ENCODE results near the gene TRNP1. TPM values are rescaled to one million over a fixed set of nuclear protein-coding genes. Genes with fewer than 3 reads are reported as not detected.
A peak's percentile ranks its signal among the peaks of the same experiment; 100 is the strongest.
"Not testable (repeated sequence)": the region's sequence is repeated elsewhere in the genome, so short reads cannot be mapped to it uniquely, and the experiment has no call there.

Gene TRNP1
- 10 to 100 TPM; 10.7 to 13.2 TPM for total RNA-seq
- long read RNA-seq, donor 1, transcript TRNP1-201 (2 exons, 1,958 nt): major isoform, 14 of 23 reads
- long read RNA-seq, donor 1, partial matches to known transcripts: 0 of 23 reads
- long read RNA-seq, donor 1, other reads (novel, unspliced or antisense): 6 of 23 reads
- long read RNA-seq, donor 2, partial matches to known transcripts: 0 of 4 reads
- long read RNA-seq, donor 2, other reads (novel, unspliced or antisense): 4 of 4 reads

GRCh38 chr1:26993237-26994019 lies at the start of gene TRNP1:
TSS of gene TRNP1 (plus strand) at chr1:26993692. CDS start at chr1:26993787, 95 bp downstream.
- DNase-seq (ENCODE audit: low spot score): peak; percentile 89
- intact Hi-C loops (cut with DNase I): loop anchor here in 1 of 2 donors (2.0 kb wide), 1 partner anchor 105 kb away; no protein-coding TSS in a partner anchor

GRCh38 chr1:26945138-26945537 lies 48.4 kb upstream of the TRNP1 start:
- intact Hi-C loops (cut with DNase I): no loop called here
- no peak for DNase-seq (ENCODE audit: low spot score)

GRCh38 chr1:26945728-26946127 lies 47.8 kb upstream of the TRNP1 start:
- intact Hi-C loops (cut with DNase I): no loop called here

GRCh38 chr1:26946270-26946669 lies 47.2 kb upstream of the TRNP1 start:
- DNase-seq (ENCODE audit: low spot score): peak; percentile 34
- intact Hi-C loops (cut with DNase I): no loop called here

More at GRCh38 chr1:26945728-26946127, 47.8 kb upstream of the TRNP1 start:
- DNase-seq (ENCODE audit: low spot score): peak; percentile 37

GRCh38 chr1:26948725-26949057 lies 44.8 kb upstream of the TRNP1 start:
- DNase-seq (ENCODE audit: low spot score); intact Hi-C loops (cut with DNase I): not testable (repeated sequence)

GRCh38 chr1:26949266-26949925 lies 44.1 kb upstream of the TRNP1 start:
- DNase-seq (ENCODE audit: low spot score): no peak
- intact Hi-C loops (cut with DNase I): no loop called here

- DNase-seq (ENCODE audit: low spot score): no peak
- intact Hi-C loops (cut with DNase I): no loop called here
Measured at GRCh38 chr1:26949926-26950319, 43.6 kb upstream of the TRNP1 start.

- DNase-seq (ENCODE audit: low spot score): no peak
- intact Hi-C loops (cut with DNase I): no loop called here
Measured at GRCh38 chr1:26950602-26951001, 42.9 kb upstream of the TRNP1 start.

GRCh38 chr1:26951216-26951615 lies 42.3 kb upstream of the TRNP1 start:
- intact Hi-C loops (cut with DNase I): no loop called here
- DNase-seq (ENCODE audit: low spot score): no peak

GRCh38 chr1:26951821-26952497 lies 41.5 kb upstream of the TRNP1 start:
- intact Hi-C loops (cut with DNase I): no loop called here
- DNase-seq (ENCODE audit: low spot score): no peak

GRCh38 chr1:26953374-26953773 lies 40.1 kb upstream of the TRNP1 start:
- intact Hi-C loops (cut with DNase I): no loop called here
- DNase-seq (ENCODE audit: low spot score): no peak

- no peak for DNase-seq (ENCODE audit: low spot score)
- intact Hi-C loops (cut with DNase I): no loop called here
Measured at GRCh38 chr1:26956321-26956720, 37.2 kb upstream of the TRNP1 start.

GRCh38 chr1:26957306-26957705 lies 36.2 kb upstream of the TRNP1 start:
- intact Hi-C loops (cut with DNase I): no loop called here
- no peak for DNase-seq (ENCODE audit: low spot score)

GRCh38 chr1:26959270-26959669 lies 34.2 kb upstream of the TRNP1 start:
- intact Hi-C loops (cut with DNase I): no loop called here
- no peak for DNase-seq (ENCODE audit: low spot score)

- DNase-seq (ENCODE audit: low spot score): no peak
- intact Hi-C loops (cut with DNase I): no loop called here
Measured at GRCh38 chr1:26959722-26960624, 33.5 kb upstream of the TRNP1 start, which contains the start of gene KDF1. TSS of gene KDF1 (minus strand) at chr1:26960468. CDS start at chr1:26952380, 8,088 bp downstream.

- intact Hi-C loops (cut with DNase I): no loop called here
- no peak for DNase-seq (ENCODE audit: low spot score)
Measured at GRCh38 chr1:26960625-26960966, 32.9 kb upstream of the TRNP1 start.

GRCh38 chr1:26961826-26962225 lies 31.7 kb upstream of the TRNP1 start:
- intact Hi-C loops (cut with DNase I): no loop called here
- no peak for DNase-seq (ENCODE audit: low spot score)

GRCh38 chr1:26965213-26965612 lies 28.3 kb upstream of the TRNP1 start:
- DNase-seq (ENCODE audit: low spot score): no peak
- intact Hi-C loops (cut with DNase I): no loop called here

GRCh38 chr1:26965628-26966027 lies 27.9 kb upstream of the TRNP1 start:
- intact Hi-C loops (cut with DNase I): no loop called here
- DNase-seq (ENCODE audit: low spot score): no peak

All from posterior vena cava (tissue), 2 donors.